IPS DF 6.9 (cell line): ENCODE results near the gene BCAS1.

ENCODE experiments used
- DNase-seq: peaks from one replicate; pipeline ENCODE4 v3.0.0-alpha.2; 2013; ENCODE audit warnings: low read depth, low spot score
- H3K27ac ChIP-seq: one replicate; pipeline ENCODE4 v1.5.1; 2013; ENCODE audit warnings: low read length, control low read depth
- H3K27me3 ChIP-seq: 2 replicates; pipeline ENCODE4 v1.6.1; 2013; ENCODE audit warnings: mild to moderate bottlenecking, low read length; ENCODE audit not compliant: control insufficient read depth, insufficient read depth
- H3K36me3 ChIP-seq: 2 replicates; pipeline ENCODE4 v1.6.1; 2013; ENCODE audit warnings: low read length; ENCODE audit not compliant: control insufficient read depth, insufficient read depth
- H3K4me1 ChIP-seq: 2 replicates; pipeline ENCODE4 v1.6.1; 2013; ENCODE audit warnings: low read length; ENCODE audit not compliant: control insufficient read depth, insufficient read depth
- H3K4me3 ChIP-seq: 2 replicates; pipeline ENCODE4 v1.5.1; 2013; ENCODE audit warnings: mild to moderate bottlenecking, low read length
- H3K9me3 ChIP-seq: 2 replicates; pipeline ENCODE4 v1.6.1; 2013; ENCODE audit warnings: low read length, inconsistent platforms; ENCODE audit not compliant: control insufficient read depth, insufficient read depth
- WGBS: extraction: QIAGEN DNeasy Blood & Tissue Kit; methylation state at CpG from one replicate; pipeline ENCODE4 v1.1.7; 2013; ENCODE audit warnings: mixed read lengths, missing lambda C conversion rate; ENCODE audit not compliant: insufficient read length, insufficient coverage; 5-methylcytosine and 5-hydroxymethylcytosine counted together

The BCAS1 gene

DNA sequence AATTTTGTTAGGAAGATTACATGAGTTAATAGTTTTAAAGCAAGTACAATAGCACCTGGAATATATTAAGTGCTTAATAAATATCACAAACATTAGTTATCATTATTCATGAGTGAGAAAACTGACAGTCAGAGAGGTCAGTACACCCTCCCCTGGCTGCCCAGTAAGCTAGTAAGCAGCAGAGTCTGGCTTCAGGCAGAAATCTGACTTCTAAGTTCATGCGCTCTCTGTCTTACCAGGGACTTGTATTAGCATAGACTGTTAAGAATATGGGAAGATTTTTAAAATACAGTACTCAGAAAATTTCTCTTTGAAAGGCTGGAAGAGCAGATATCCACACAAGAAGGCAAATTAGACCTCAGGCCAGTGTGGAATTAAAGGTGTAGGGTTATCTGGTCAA, 40.8 kb downstream of the BCAS1 start:
- Histone ChIP-seq H3K27me3 (no peaks in the 10 kb centered on the region), H3K27ac (no peak overlapping the region)
- WGBS: no CpG with 5 or more reads among the region's 1 CpG

DNA sequence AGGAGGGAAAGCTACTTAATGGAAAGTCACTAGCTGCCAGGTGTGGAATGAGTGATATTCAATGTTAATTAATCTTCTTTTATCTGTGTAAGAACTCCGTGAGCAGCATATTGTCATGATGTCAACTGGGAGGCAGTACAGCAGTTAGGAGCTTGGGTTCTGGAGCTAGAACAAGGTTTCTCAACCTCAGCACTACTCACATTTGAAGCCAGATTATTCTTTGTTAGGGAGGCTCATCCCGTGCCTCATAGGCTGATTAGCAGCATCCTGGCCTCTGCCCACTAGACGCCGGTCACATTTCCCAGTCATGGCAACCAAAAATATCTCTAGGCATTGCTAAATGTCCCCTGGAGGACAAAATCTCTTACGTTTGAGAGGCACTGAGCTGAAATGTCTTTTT, 41.2 kb downstream of the BCAS1 start:
- no peaks in the 10 kb centered on the region for H3K4me1 ChIP-seq
- H3K9me3 ChIP-seq: no peaks in the 10 kb centered on the region
- H3K4me3 ChIP-seq: no peak overlapping the region
- no peak for DNase-seq
- no peaks in the 10 kb centered on the region for H3K27me3 ChIP-seq
- H3K36me3 ChIP-seq: no peaks in the 10 kb centered on the region
- no CpG with 5 or more reads among the region's 5 CpGs for WGBS
- H3K27ac ChIP-seq: no peak overlapping the region

More for the DNA sequence above, 40.8 kb downstream of the BCAS1 start:
- H3K4me1 ChIP-seq: no peaks in the 10 kb centered on the region
- no peak for DNase-seq
- no peak overlapping the region for H3K4me3 ChIP-seq
- no peaks in the 10 kb centered on the region for H3K9me3 ChIP-seq
- no peaks in the 10 kb centered on the region for H3K36me3 ChIP-seq

DNA sequence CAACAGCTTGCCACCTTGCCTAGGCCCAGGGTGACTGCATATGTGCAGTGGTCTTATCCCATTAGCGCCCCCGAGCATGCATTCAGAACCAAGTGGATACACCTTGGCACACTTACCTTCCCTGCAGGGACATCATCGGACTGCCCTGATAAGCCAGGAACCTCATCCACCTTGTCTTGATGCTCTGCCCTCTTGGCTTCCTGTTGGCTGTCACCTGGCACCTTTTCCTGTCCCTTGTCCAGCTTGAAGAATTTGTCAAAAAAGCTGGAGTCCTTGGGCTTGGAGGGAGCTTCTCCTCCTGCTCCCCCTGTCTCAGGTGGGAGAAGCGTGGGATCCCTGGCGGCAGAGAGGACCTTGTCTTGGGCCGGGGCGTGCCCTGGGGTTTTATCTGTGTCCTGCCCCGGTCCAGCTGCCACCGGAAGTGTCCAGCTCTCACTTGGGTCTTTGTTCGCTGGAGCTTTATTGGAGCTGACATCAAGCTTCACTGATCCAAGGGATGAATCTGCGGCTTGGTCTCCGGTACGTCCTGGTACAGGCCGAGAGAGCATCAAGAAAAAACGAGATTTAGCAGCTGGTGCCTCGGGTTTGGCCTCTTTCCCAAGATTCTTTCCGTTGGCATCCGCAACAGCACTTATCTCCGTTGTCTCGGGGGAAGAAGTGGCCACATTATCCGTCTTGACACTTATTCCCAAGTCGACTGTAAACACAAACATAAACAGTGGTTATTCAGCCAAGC, 42.0 kb downstream of the BCAS1 start:
- H3K27ac ChIP-seq: no peak overlapping the region
- H3K9me3 ChIP-seq: no peaks in the 10 kb centered on the region
- WGBS: no CpG with 5 or more reads among the region's 22 CpGs
- no peak overlapping the region for H3K4me3 ChIP-seq
- H3K4me1 ChIP-seq: no peaks in the 10 kb centered on the region
- H3K27me3 ChIP-seq: no peaks in the 10 kb centered on the region
- no peaks in the 10 kb centered on the region for H3K36me3 ChIP-seq
- no peak for DNase-seq

DNA sequence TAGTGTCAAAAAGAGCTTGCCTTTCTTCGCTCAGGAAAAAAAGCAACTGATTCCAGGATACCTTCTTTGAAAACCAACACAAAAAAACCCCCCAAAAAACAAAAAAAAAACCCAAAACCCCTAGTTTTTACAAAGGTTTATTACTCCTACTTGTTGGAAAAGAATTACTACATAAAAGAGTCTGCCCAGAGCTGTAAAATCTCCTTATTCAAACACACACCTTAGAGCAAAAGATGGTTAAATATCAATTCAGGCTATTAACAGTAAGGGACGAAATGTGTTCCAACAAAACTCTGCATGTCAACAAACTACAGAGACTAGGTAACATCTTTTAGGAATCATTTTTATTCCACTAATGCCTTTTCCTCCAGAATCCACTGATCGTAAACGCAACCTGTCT, 42.7 kb downstream of the BCAS1 start:
- Histone ChIP-seq H3K4me3 (no peak overlapping the region), H3K36me3 (no peaks in the 10 kb centered on the region), H3K9me3 (no peaks in the 10 kb centered on the region), H3K4me1 (no peaks in the 10 kb centered on the region), H3K27me3 (no peaks in the 10 kb centered on the region; the same call in 1 of the 2 replicates), H3K27ac (no peak overlapping the region)
- WGBS: no CpG with 5 or more reads among the region's 4 CpGs
- DNase-seq: no peak

DNA sequence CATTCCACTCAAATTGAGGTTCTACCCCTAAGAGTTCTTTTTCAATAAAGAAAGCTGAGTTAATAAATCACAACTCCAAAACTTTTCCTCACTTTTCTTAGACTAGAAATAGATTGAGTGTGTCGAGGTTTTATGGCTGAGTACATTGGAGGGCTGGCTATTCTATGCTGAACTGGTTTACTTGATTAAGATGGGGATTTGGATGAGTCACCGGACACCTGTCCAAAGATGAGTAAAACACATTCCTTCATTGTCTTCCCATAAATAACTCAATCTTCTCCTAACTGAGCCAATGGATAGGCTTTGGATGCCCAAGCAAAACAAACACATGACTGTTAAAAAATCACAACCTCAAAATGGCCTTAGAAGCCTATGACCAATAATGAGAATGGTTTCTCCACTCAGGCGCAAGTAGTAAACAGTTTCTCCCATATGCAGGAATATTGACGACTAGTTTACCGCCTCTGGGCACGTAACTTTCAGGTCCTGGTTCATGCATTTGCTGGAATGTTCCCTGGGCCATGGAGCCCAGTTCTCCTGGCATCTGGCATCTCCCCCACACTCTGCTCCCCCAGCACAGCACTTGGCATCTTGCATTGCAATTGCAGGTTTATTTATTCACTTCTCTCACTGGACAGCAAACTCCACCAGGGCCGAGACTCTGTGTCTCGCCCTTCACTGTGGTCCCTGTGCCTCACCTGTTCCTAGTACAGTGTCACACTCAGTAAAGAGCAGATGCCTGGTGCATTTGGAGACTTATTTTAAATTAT, 43.9 kb downstream of the BCAS1 start:
- Histone ChIP-seq H3K4me1 (no peaks in the 10 kb centered on the region), H3K27ac (no peak overlapping the region), H3K27me3 (no peaks in the 10 kb centered on the region; the same call in 1 of the 2 replicates), H3K36me3 (no peaks in the 10 kb centered on the region), H3K4me3 (no peak overlapping the region), H3K9me3 (no peaks in the 10 kb centered on the region)
- no CpG with 5 or more reads among the region's 8 CpGs for WGBS
- DNase-seq: no peak

DNA sequence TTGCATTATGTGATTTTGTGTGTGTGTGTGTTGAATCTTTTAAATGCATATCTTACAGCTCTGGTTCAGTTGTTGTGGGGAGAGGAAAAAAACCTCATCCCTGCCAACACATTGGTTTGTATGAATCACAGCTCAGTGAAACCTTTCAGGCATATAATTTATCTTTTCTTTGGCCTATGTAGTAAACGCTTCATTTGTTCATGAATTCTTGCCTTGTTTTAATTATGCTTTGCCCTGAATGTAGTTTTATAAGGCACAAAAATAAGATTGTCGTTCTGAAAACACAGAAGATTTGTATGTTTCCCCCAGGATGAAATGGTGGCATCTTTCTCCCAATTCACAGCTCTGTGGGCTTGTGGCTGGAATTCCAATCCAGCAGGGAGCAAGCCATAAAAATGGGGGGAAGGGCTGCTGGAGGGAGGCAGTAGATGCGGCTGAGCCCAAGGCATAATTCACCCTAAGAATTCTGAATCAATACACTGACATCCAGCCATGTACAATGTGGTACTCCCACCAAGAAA, 45.1 kb downstream of the BCAS1 start:
- Histone ChIP-seq H3K27me3 (no peaks in the 10 kb centered on the region; the same call in 1 of the 2 replicates), H3K9me3 (no peaks in the 10 kb centered on the region), H3K4me1 (no peaks in the 10 kb centered on the region), H3K4me3 (no peak overlapping the region), H3K36me3 (no peaks in the 10 kb centered on the region), H3K27ac (no peak overlapping the region)
- WGBS: no CpG with 5 or more reads among the region's 3 CpGs
- DNase-seq: no peak

DNA sequence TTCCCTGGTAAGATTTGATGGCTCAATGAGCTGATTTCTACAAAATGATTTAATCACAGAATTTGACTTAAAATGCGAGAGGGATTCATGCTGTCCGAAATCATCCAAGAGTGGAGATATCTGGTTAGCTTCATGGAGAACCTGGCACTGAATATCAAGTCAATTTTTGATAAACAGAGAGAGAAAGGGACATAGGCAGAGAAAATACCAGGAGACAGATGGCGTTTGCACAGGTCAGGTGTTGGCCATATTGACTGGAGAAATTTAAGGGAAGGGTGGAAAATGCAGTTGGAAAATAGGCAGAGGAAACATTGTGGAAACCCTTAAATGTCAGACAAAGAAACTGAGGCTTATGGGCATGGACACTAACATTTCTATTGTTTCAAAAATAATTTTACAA, 47.0 kb downstream of the BCAS1 start:
- Histone ChIP-seq H3K4me1 (no peaks in the 10 kb centered on the region), H3K4me3 (no peak overlapping the region), H3K27ac (no peak overlapping the region), H3K27me3 (no peaks in the 10 kb centered on the region; the same call in 1 of the 2 replicates), H3K9me3 (no peaks in the 10 kb centered on the region), H3K36me3 (no peaks in the 10 kb centered on the region)
- no peak for DNase-seq
- no CpG with 5 or more reads among the region's 3 CpGs for WGBS

DNA sequence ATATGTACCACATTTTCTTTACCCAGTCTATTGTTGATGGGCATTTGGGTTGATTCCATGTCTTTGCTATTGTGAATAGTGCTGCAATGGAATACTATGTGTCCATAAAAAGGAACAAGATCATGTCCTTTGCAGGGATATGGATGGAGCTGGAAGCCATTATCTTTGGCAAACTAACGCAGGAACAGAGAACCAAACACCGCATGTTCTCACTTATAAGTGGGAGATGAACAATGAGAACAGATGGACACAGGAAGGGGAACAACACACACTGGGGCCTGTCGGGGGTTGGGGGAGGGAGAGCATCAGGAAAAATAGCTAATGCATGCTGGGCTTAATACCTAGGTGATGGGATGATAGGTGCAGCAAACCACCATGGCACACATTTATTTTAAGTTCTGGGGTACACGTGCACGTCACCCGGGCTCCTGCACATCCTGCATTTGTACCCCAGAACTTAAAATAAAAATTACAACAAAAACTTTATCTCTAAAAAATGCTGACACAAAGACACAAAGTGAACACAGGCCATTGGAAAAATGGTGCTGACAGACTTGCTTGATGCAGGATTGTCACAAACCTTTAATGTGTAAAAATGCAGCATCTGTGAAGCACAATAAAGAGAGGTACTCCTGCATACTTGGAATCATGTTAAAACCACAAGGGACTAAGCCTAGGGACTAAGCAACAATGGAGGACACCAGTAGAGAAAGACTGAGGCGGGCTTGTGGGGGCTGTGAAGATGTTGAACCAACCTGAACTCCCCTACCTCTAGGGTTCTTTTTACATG, 48.8 kb downstream of the BCAS1 start:
- no peak for DNase-seq
- Histone ChIP-seq H3K27ac (no peak overlapping the region), H3K36me3 (no peaks in the 10 kb centered on the region), H3K9me3 (no peaks in the 10 kb centered on the region), H3K4me1 (no peaks in the 10 kb centered on the region), H3K27me3 (no peaks in the 10 kb centered on the region; the same call in 1 of the 2 replicates), H3K4me3 (no peak overlapping the region)
- WGBS: no CpG with 5 or more reads among the region's 7 CpGs

DNA sequence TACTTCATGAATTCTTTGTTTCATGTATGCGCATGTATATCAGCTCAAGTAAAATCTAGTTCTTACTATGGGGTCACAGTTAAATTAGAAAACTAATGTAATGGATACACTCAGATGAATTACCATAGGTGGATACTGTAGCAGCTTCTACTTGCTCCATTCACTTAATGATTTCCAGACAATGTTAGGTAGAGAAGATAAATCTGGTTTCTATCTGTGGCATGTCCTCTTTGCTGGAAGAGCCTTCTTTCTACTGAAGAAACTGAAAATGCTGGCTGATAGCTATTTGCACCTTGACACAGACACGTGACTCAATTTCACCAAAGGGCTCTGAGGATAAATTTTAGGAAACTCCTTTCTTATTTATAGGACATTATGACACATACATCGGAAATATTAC, 49.5 kb downstream of the BCAS1 start:
- no peak for DNase-seq
- no peaks in the 10 kb centered on the region for H3K4me1 ChIP-seq
- no CpG with 5 or more reads among the region's 3 CpGs for WGBS
- no peak overlapping the region for H3K4me3 ChIP-seq
- H3K27me3 ChIP-seq: no peaks in the 10 kb centered on the region; the same call in 1 of the 2 replicates
- no peaks in the 10 kb centered on the region for H3K36me3 ChIP-seq
- no peaks in the 10 kb centered on the region for H3K9me3 ChIP-seq
- no peak overlapping the region for H3K27ac ChIP-seq

DNA sequence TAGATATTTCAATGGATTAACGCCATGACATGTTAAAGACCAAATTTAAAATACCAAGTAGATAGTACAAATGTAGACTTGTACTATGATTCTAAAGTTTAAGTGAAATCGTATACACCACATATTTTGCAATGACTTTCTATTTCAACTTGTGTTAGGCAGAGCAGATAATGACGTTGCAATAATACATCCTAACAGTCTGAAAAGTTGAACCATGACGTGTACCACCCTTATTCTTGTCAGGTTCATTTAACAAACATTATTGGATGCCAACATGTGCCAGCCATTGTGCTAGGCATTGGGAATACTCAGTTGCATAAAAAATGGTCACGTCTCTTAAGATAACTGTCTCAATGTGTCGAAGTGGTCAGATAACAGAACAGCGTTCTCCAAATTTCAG, 50.0 kb downstream of the BCAS1 start:
- no CpG with 5 or more reads among the region's 7 CpGs for WGBS
- H3K4me1 ChIP-seq: no peaks in the 10 kb centered on the region
- no peaks in the 10 kb centered on the region; the same call in 1 of the 2 replicates for H3K27me3 ChIP-seq
- H3K36me3 ChIP-seq: no peaks in the 10 kb centered on the region
- H3K27ac ChIP-seq: no peak overlapping the region
- no peaks in the 10 kb centered on the region for H3K9me3 ChIP-seq
- no peak for DNase-seq
- no peak overlapping the region for H3K4me3 ChIP-seq
